ENCODE results near the gene ATP5PD. TPM values are rescaled to one million over a fixed set of nuclear protein-coding genes. Genes with fewer than 3 reads are reported as not detected.

ATP5PD gene
- total and polyA plus RNA-seq, 2 of the 8 experiments (the other 6 are each of a cell fraction or from before 2014, with no cell fraction given), result 335 to 407 TPM

GRCh38 chr17:75088465-75089417 lies 42.0 kb upstream of the ATP5PD start:
- H3K23ac ChIP-seq (ENCODE audit: insufficient read length), result no peak overlapping the region
- peak overlapping the region in 3 of 4 experiments; percentile 51 to 57 (median 51); a peak in 5 of 7 replicates for H3K9ac ChIP-seq (replicated peaks in 1 of 4; ENCODE audit: extremely low read depth in 1 of 4, low read depth in 3 of 4, low read length in 3 of 4)
- CTCF ChIA-PET (ENCODE audit: partially characterized antibody), result interaction anchor here (0.7 to 6.3 kb wide), 17 partner anchors 14 to 193 kb away, joined by 3 to 81 read pairs (median 5); no protein-coding TSS in a partner anchor
- peak overlapping the region; percentile 55 for H2BK5ac ChIP-seq (ENCODE audit: low read depth, low read length)
- H2BK12ac ChIP-seq (ENCODE audit: low read depth, low read length), result peak overlapping the region; percentile 85; the same call in 1 of the 2 replicates
- peaks cover 0 to 5% of the 10 kb centered on the region in 2 experiments for H4K20me1 ChIP-seq (replicated peaks in 1 of 2; ENCODE audit: control insufficient read depth in 1 of 2, insufficient read depth in 2 of 2, low read length in 2 of 2)
- peak overlapping the region; percentile 73 to 82 (median 77) for H3K4me3 ChIP-seq (ENCODE audit: extremely low read depth in 1 of 4, insufficient read depth in 2 of 4, low read depth in 3 of 4, low read length in 4 of 4)
- H2BK120ac ChIP-seq (replicated peaks; ENCODE audit: low read depth, low read length), result peak overlapping the region; percentile 34
- no peak for TF ChIP-seq MAFK (IDR thresholded peaks at IDR 0.05; ENCODE audit: low read depth, low read length)
- TF ChIP-seq MAX (IDR thresholded peaks at IDR 0.05), result no peak
- TF ChIP-seq ATF2 (IDR thresholded peaks at IDR 0.05; ENCODE audit: low read length), result no peak
- peak; percentile 40; the same call in 1 of the 2 replicates for TF ChIP-seq JUND (IDR thresholded peaks at IDR 0.05; ENCODE audit: low read length)
- TF ChIP-seq CHD2 (IDR thresholded peaks at IDR 0.05; ENCODE audit: low read length), result no peak
- peaks cover 15% of the 10 kb centered on the region for H3K23me2 ChIP-seq (ENCODE audit: low read depth, low read length)
- peak overlapping the region; percentile 59 for H3K27ac ChIP-seq (ENCODE audit: low read depth, low read length)
- no peak for FAIRE-seq
- H3K79me2 ChIP-seq (ENCODE audit: control insufficient read depth in 1 of 2, insufficient read depth in 2 of 2, low read length in 2 of 2), result peaks cover 0 to 7% of the 10 kb centered on the region in 2 experiments; a peak in 2 of 4 replicates
- H3K27me3 ChIP-seq (replicated peaks in 1 of 4; ENCODE audit: control insufficient read depth in 3 of 4, extremely low read depth in 1 of 4, insufficient read depth in 3 of 4, low read length in 3 of 4), result no peaks in the 10 kb centered on the region
- H2AK5ac ChIP-seq (ENCODE audit: low read depth, low read length), result peak overlapping the region; percentile 20; the same call in 1 of the 2 replicates
- no peak overlapping the region for H4K5ac ChIP-seq (ENCODE audit: insufficient read length, low read depth, low read length)
- H3K9me3 ChIP-seq (ENCODE audit: insufficient read depth in 2 of 2, low read depth in 1 of 2, low read length in 1 of 2), result no peaks in the 10 kb centered on the region
- POLR2A ChIA-PET (ENCODE audit: partially characterized antibody), result interaction anchor here (0.7 to 3.7 kb wide), 23 partner anchors 8 to 216 kb away, joined by 3 to 32 read pairs (median 5); partner anchors contain the start of genes ATP5PD, FDXR, JPT1 and KCTD2
- H2AFZ ChIP-seq (ENCODE audit: low read length), result no peak overlapping the region
- peak overlapping the region; percentile 30 for H3K4ac ChIP-seq (replicated peaks; ENCODE audit: insufficient read length, low read depth, low read length)
- H2BK20ac ChIP-seq (ENCODE audit: low read length), result peak overlapping the region; percentile 55; the same call in 1 of the 2 replicates
- H4K91ac ChIP-seq (replicated peaks; ENCODE audit: insufficient read length, low read length), result peak overlapping the region; percentile 89
- H2BK15ac ChIP-seq (ENCODE audit: low read length), result peak overlapping the region; percentile 34; the same call in 1 of the 2 replicates
- H3K4me2 ChIP-seq (ENCODE audit: insufficient read depth in 1 of 2, low read depth in 2 of 2, low read length in 2 of 2), result peak overlapping the region; percentile 82 to 90
- no peak for DNase-seq (ENCODE audit: low read depth in 1 of 2, low spot score in 2 of 2)
- H3K14ac ChIP-seq (ENCODE audit: insufficient read length), result no peak overlapping the region
- peak overlapping the region; percentile 55 for H3K56ac ChIP-seq (replicated peaks; ENCODE audit: insufficient read length, low read depth, low read length)
- peak overlapping the region; percentile 81 for H4K8ac ChIP-seq (ENCODE audit: extremely low read depth, insufficient read depth, low read length)
- no peaks in the 10 kb centered on the region; a peak in 1 of 8 replicates for H3K36me3 ChIP-seq (ENCODE audit: control insufficient read depth in 2 of 4, insufficient read depth in 4 of 4, low read length in 3 of 4)
- WGBS, 2 experiments (ENCODE audit: extremely low coverage in 1 of 2, insufficient coverage in 1 of 2, insufficient read length in 1 of 2, insufficient replicate concordance in 2 of 2, low coverage in 1 of 2, low lambda C conversion rate in 2 of 2, missing lambda C conversion rate in 1 of 2), result 71% methylated on average over 10 of the region's 11 CpGs; no CpG with 5 or more reads in 1 of the 2 experiments
- peaks cover 9% of the 10 kb centered on the region for H3K79me1 ChIP-seq (ENCODE audit: low read depth, low read length)
- peaks cover 3 to 34% (median 28%) of the 10 kb centered on the region in 4 experiments for H3K4me1 ChIP-seq (replicated peaks in 1 of 4; ENCODE audit: control insufficient read depth in 3 of 4, insufficient read depth in 4 of 4, low read length in 3 of 4)
- H3K18ac ChIP-seq (ENCODE audit: extremely low read depth, low read length), result peak overlapping the region; percentile 87
